CD4-positive, alpha-beta T cell treated with Interleukin-1 beta for 1 hour (primary cell): ENCODE measurements around the gene ZNF274.
"Not testable (repeated sequence)": the region's sequence is repeated elsewhere in the genome, so short reads cannot be mapped to it uniquely, and the experiment has no call there.

ENCODE experiments used
- DNase-seq, 2 donors: peaks; one replicate each; pipeline ENCODE4 v3.0.0-alpha.2; 2020 to 2022

ZNF274 gene

DNA sequence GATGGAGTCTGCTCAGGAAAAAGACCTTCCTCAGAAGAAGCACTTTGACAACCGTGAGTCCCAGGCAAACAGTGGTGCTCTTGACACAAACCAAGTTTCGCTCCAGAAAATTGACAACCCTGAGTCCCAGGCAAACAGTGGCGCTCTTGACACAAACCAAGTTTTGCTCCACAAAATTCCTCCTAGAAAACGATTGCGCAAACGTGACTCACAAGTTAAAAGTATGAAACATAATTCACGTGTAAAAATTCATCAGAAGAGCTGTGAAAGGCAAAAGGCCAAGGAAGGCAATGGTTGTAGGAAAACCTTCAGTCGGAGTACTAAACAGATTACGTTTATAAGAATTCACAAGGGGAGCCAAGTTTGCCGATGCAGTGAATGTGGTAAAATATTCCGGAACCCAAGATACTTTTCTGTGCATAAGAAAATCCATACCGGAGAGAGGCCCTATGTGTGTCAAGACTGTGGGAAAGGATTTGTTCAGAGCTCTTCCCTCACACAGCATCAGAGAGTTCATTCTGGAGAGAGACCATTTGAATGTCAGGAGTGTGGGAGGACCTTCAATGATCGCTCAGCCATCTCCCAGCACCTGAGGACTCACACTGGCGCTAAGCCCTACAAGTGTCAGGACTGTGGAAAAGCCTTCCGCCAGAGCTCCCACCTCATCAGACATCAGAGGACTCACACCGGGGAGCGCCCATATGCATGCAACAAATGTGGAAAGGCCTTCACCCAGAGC, 29.6 kb downstream of the ZNF274 start:
- DNase-seq, result no peak

DNA sequence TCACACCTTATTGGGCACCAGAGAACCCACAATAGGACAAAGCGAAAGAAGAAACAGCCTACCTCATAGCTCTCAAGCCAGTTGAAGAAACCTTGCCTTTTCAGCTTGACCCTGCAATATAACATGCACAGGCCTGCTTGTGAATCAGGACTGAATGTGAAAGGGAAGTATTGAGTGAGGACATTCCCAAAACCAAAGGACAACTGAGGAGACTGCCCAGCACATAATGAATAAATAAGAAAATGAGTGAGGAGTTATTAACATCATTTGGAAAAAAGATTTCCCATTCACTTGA, 30.2 kb downstream of the ZNF274 start:
- no peak for DNase-seq

GRCh38 chr19:58217069-58217481, 34.2 kb downstream of the ZNF274 start:
- no peak for DNase-seq

- DNase-seq, result no peak
Measured at GRCh38 chr19:58217607-58218391, 34.9 kb downstream of the ZNF274 start.

DNA sequence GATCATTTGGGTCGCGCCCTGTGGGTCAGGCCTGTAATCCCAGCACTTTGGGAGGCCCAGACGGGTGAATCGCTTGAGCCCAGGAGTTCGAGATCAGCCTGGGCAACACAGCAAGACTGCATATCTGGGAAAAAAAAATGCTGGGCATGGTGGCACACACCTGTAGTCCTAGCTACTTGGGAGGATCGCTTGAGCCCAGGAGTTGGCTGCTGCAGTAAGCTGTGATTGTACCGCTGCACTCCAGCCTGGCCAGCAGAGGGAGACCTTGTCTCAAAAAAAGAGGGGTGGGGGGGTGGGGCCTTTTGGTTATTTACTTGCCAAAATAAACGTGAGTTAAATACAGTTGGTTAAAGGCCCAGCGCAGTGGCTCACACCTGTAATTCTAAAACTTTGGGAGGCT, 36.0 kb downstream of the ZNF274 start:
- peak; percentile 28 to 54 for DNase-seq

GRCh38 chr19:58227964-58228584, 45.2 kb downstream of the ZNF274 start:
- no peak for DNase-seq

- peak; percentile 41 to 50 for DNase-seq
Measured at GRCh38 chr19:58228585-58229254, 45.9 kb downstream of the ZNF274 start, which contains the start of gene ZNF544. Gene ZNF544, plus strand, starts transcription at chr19:58228914. Its CDS starts 15,110 bp downstream, at chr19:58244024.

DNA sequence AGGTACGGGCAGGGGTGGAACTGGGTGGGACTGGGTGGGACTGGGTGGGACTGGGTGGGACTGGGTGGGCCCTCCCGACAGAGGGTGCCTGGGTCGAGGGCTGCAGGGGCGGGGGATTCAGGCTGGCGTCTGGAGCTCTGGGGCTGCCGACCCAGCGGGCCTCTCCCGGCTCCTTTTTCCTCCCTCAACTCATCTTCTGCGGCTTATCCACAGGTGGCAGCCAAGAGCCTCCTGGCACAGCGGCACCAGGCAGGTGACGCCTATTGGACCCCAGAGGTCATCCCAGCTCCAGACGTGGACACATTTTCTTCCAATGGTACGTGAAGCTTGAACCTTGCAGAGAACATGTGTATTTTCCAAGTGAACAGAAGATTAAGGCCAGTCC, 46.4 kb downstream of the ZNF274 start:
- peak; percentile 3 to 27 for DNase-seq

GRCh38 chr19:58237324-58237723, 54.5 kb downstream of the ZNF274 start:
- no peak for DNase-seq

GRCh38 chr19:58243351-58243750, 60.5 kb downstream of the ZNF274 start:
- DNase-seq, result no peak

- no peak for DNase-seq
Measured at GRCh38 chr19:58248886-58249285, 66.0 kb downstream of the ZNF274 start.

- DNase-seq, result no peak
Measured at GRCh38 chr19:58252102-58252685, 69.3 kb downstream of the ZNF274 start.

DNA sequence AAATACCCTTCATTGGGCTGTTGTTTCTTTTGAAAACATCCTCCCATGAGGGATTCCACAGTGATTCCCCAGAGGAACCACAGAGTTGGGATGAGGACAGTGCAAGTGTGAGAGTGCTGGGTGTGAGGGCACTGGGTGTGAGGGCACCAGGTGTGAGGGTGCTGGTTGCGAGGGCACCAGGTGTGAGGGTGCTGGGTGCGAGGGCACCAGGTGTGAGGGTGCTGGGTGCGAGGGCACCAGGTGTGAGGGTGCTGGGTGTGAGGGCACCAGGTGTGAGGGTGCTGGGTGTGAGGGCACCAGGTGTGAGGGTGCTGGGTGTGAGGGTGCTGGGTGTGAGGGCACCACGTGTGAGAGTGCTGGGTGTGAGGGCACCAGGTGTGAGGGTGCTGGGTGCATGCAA, 75.4 kb downstream of the ZNF274 start:
- not testable (repeated sequence) for DNase-seq

GRCh38 chr19:58261600-58261967, 78.7 kb downstream of the ZNF274 start:
- no peak for DNase-seq

- no peak for DNase-seq
Measured at GRCh38 chr19:58261968-58262921, 79.4 kb downstream of the ZNF274 start.

- no peak for DNase-seq
Measured at GRCh38 chr19:58262922-58263296, 80.0 kb downstream of the ZNF274 start.
